HEK293 (cell line): ENCODE measurements around the gene AK8.
A peak's percentile ranks its signal among the peaks of the same experiment; 100 is the strongest.

Experiments used
- CTCF ChIA-PET: fragments of 350-600 bp; formaldehyde crosslinking; extraction: SDS; loops from one replicate; lab custom pipeline; 2021; ENCODE audit warnings: antibody characterized with exemption; lab: Yijun Ruan, JAX
- POLR2A ChIA-PET: fragments of 300-600 bp; formaldehyde crosslinking; extraction: SDS; loops from one replicate; lab custom pipeline; 2020; ENCODE audit warnings: antibody characterized with exemption, inconsistent platforms; lab: Yijun Ruan, JAX
- H3K27ac ChIP-seq: fragments of 200-500 bp; sonication (Bioruptor generic); 2 replicates; pipeline ENCODE4 v1.5.1; 2014; ENCODE audit warnings: low read depth, low read length, control low read depth, inconsistent platforms; ENCODE audit errors: extremely low read depth
- H3K36me3 ChIP-seq, 2 experiments: fragments of 200-500 bp in 1 of 2; sonication (Bioruptor generic) in 1 of 2; 1 replicate in 1 of 2; 2 replicates in 1 of 2; pipeline ENCODE4 v1.5.1; 2014 to 2017; ENCODE audit warnings: inconsistent platforms in 2 of 2, low read length in 2 of 2; ENCODE audit not compliant: control insufficient read depth in 2 of 2, insufficient read depth in 1 of 2
- H3K4me1 ChIP-seq: fragments of 200-500 bp; sonication (Bioruptor generic); 2 replicates; pipeline ENCODE4 v1.5.1; 2014; ENCODE audit warnings: mild to moderate bottlenecking, low read length, inconsistent platforms; ENCODE audit not compliant: control insufficient read depth, insufficient read depth
- H3K4me3 ChIP-seq: 2 replicates; pipeline ENCODE4 v1.5.1; 2011; ENCODE audit warnings: low read depth, mild to moderate bottlenecking, control low read depth, low read length, moderate library complexity
- H3K9me3 ChIP-seq: fragments of 200-500 bp; sonication (Bioruptor generic); 2 replicates; pipeline ENCODE4 v1.5.1; 2014; ENCODE audit warnings: low read depth, low read length, inconsistent platforms; ENCODE audit not compliant: control insufficient read depth, insufficient read depth
- GFI1B ChIP-seq: fragments of 450-650 bp; formaldehyde crosslinking; IDR thresholded peaks from 2 replicates; pipeline ENCODE4 v1.5.1; 2016; ENCODE audit warnings: missing biosample characterization, missing genetic modification characterization
- KLF8 ChIP-seq: fragments of 450-650 bp; formaldehyde crosslinking; IDR thresholded peaks from 2 replicates; pipeline ENCODE4 v1.5.1; 2016; ENCODE audit warnings: missing biosample characterization, missing genetic modification characterization
- KLF9 ChIP-seq: fragments of 450-650 bp; formaldehyde crosslinking; IDR thresholded peaks from 2 replicates; pipeline ENCODE4 v1.5.1; 2016; ENCODE audit warnings: missing biosample characterization, missing genetic modification characterization, low read depth
- REST ChIP-seq: fragments of 450-650 bp; formaldehyde crosslinking; IDR thresholded peaks from 2 replicates; pipeline ENCODE4 v1.5.1; 2016; ENCODE audit warnings: missing biosample characterization, missing genetic modification characterization
- SALL2 ChIP-seq: fragments of 450-650 bp; formaldehyde crosslinking; IDR thresholded peaks from 2 replicates; pipeline ENCODE4 v1.5.0; 2017; ENCODE audit warnings: missing biosample characterization, mild to moderate bottlenecking, missing genetic modification characterization, borderline replicate concordance
- SP2 ChIP-seq: fragments of 450-650 bp; formaldehyde crosslinking; IDR thresholded peaks from 2 replicates; pipeline ENCODE4 v1.5.1; 2016; ENCODE audit warnings: missing biosample characterization, missing genetic modification characterization
- WT1 ChIP-seq: fragments of 450-650 bp; formaldehyde crosslinking; IDR thresholded peaks from 2 replicates; pipeline ENCODE4 v1.5.1; 2016; ENCODE audit warnings: missing biosample characterization, missing genetic modification characterization
- ZBTB8A ChIP-seq: fragments of 450-650 bp; formaldehyde crosslinking; IDR thresholded peaks from 2 replicates; pipeline ENCODE4 v1.5.1; 2016; ENCODE audit warnings: missing biosample characterization, missing genetic modification characterization
- ZNF132 ChIP-seq: fragments of 450-650 bp; formaldehyde crosslinking; IDR thresholded peaks from 2 replicates; pipeline ENCODE4 v1.5.1; 2017; ENCODE audit warnings: missing biosample characterization, missing genetic modification characterization, borderline replicate concordance
- ZNF169 ChIP-seq: fragments of 450-650 bp; formaldehyde crosslinking; IDR thresholded peaks from 2 replicates; pipeline ENCODE4 v1.5.1; 2016; ENCODE audit warnings: missing biosample characterization, missing genetic modification characterization
- ZNF214 ChIP-seq: fragments of 450-650 bp; formaldehyde crosslinking; IDR thresholded peaks from 2 replicates; pipeline ENCODE4 v1.5.1; 2017; ENCODE audit warnings: missing biosample characterization, mild to moderate bottlenecking, missing genetic modification characterization, borderline replicate concordance
- ZNF48 ChIP-seq: fragments of 450-650 bp; formaldehyde crosslinking; IDR thresholded peaks from 2 replicates; pipeline ENCODE4 v1.5.1; 2016; ENCODE audit warnings: missing biosample characterization, missing genetic modification characterization
- ZNF501 ChIP-seq: fragments of 450-650 bp; formaldehyde crosslinking; IDR thresholded peaks from 2 replicates; pipeline ENCODE4 v1.5.1; 2016; ENCODE audit warnings: missing biosample characterization, missing genetic modification characterization
- ZNF529 ChIP-seq: fragments of 450-650 bp; formaldehyde crosslinking; IDR thresholded peaks from 2 replicates; pipeline ENCODE4 v1.5.1; 2017; ENCODE audit warnings: missing genetic modification characterization, missing biosample characterization; ENCODE audit not compliant: insufficient replicate concordance
- ZNF692 ChIP-seq: fragments of 450-650 bp; formaldehyde crosslinking; IDR thresholded peaks from 2 replicates; pipeline ENCODE4 v1.5.1; 2016; ENCODE audit warnings: missing biosample characterization, missing genetic modification characterization
- ZNF776 ChIP-seq: fragments of 450-650 bp; formaldehyde crosslinking; IDR thresholded peaks from 2 replicates; pipeline ENCODE4 v1.5.0; 2017; ENCODE audit warnings: missing biosample characterization, missing genetic modification characterization, borderline replicate concordance
- TF ChIP-seq, protein P1 (sequence below): fragments of 450-650 bp; formaldehyde crosslinking; IDR thresholded peaks from 2 replicates; pipeline ENCODE4 v1.5.1; 2016; ENCODE audit warnings: missing biosample characterization, missing genetic modification characterization
- TF ChIP-seq, protein P2 (sequence below): fragments of 450-650 bp; formaldehyde crosslinking; IDR thresholded peaks from 2 replicates; pipeline ENCODE4 v1.5.1; 2016; ENCODE audit warnings: missing biosample characterization, missing genetic modification characterization
- TF ChIP-seq, protein P3 (sequence below): fragments of 450-650 bp; formaldehyde crosslinking; IDR thresholded peaks from 2 replicates; pipeline ENCODE4 v1.5.1; 2016; ENCODE audit warnings: missing biosample characterization, missing genetic modification characterization

The AK8 gene

DNA sequence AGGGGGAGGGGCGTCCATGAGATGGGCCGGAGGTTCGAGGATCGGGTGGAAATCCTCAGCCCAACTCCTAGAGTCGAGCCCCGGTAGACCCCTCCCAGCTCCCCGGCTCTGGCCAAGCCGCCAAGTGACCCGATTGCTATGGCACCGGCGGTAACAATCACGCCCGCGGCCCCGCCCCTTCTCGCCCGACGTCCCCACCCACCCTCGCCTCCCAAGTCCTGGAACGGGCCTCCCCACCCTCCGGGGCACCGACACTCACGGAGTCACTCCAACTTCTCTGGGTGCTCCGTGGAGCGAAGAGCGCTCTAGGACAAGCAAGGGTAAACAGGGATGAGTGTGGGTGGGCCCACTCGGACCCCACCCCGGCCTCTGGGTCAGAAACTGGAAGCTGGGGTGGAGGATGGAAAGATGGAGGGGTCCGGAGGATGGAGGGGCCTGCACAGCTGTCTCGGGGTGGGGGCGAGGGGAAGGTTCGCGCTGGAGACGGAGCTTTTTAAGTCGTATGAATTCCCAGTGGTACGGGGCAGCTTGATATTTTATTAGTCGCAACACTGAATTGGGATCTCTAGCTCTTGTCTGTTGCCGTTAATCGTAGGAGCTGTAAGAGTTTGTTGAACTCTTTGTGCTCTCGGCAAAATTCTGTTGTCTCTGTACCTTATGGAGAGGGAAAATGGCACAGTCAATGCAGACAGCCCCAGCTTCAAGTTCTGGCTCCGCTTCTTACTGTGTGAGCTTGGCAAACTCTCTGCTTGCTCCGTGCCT, 792 bp upstream of the AK8 start, which contains the start of gene SPACA9:
TSS of gene SPACA9 (plus strand) at position 204 of the 762 bp plus-strand sequence. CDS start 5,050 bp downstream, outside the sequence.
- Histone ChIP-seq H3K9me3 (no peaks in the 10 kb centered on the region), H3K27ac (peak within 1 kb of the TSS; percentile 10; the same call in 1 of the 2 replicates), H3K4me3 (peak within 1 kb of the TSS; percentile 73), H3K36me3 (no peaks in the 10 kb centered on the region)
- TF ChIP-seq, protein P1, sequence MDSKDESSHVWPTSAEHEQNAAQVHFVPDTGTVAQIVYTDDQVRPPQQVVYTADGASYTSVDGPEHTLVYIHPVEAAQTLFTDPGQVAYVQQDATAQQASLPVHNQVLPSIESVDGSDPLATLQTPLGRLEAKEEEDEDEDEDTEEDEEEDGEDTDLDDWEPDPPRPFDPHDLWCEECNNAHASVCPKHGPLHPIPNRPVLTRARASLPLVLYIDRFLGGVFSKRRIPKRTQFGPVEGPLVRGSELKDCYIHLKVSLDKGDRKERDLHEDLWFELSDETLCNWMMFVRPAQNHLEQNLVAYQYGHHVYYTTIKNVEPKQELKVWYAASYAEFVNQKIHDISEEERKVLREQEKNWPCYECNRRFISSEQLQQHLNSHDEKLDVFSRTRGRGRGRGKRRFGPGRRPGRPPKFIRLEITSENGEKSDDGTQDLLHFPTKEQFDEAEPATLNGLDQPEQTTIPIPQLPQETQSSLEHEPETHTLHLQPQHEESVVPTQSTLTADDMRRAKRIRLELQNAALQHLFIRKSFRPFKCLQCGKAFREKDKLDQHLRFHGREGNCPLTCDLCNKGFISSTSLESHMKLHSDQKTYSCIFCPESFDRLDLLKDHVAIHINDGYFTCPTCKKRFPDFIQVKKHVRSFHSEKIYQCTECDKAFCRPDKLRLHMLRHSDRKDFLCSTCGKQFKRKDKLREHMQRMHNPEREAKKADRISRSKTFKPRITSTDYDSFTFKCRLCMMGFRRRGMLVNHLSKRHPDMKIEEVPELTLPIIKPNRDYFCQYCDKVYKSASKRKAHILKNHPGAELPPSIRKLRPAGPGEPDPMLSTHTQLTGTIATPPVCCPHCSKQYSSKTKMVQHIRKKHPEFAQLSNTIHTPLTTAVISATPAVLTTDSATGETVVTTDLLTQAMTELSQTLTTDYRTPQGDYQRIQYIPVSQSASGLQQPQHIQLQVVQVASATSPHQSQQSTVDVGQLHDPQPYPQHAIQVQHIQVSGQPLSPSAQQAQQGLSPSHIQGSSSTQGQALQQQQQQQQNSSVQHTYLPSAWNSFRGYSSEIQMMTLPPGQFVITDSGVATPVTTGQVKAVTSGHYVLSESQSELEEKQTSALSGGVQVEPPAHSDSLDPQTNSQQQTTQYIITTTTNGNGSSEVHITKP (tag by site-specific recombination): 0 out of 2 replicates have a peak, but pooled peaks have one; percentile 6
- TF ChIP-seq SALL2 (tag by site-specific recombination): no peak
- TF ChIP-seq, protein P2, sequence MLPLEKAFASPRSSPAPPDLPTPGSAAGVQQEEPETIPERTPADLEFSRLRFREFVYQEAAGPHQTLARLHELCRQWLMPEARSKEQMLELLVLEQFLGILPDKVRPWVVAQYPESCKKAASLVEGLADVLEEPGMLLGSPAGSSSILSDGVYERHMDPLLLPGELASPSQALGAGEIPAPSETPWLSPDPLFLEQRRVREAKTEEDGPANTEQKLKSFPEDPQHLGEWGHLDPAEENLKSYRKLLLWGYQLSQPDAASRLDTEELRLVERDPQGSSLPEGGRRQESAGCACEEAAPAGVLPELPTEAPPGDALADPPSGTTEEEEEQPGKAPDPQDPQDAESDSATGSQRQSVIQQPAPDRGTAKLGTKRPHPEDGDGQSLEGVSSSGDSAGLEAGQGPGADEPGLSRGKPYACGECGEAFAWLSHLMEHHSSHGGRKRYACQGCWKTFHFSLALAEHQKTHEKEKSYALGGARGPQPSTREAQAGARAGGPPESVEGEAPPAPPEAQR (tag by site-specific recombination): no peak
- TF ChIP-seq ZNF169 (tag by site-specific recombination): no peak
- peak; percentile 78 for TF ChIP-seq KLF9 (tag by site-specific recombination)
- TF ChIP-seq GFI1B (tag by site-specific recombination): no peak
- TF ChIP-seq ZNF48 (tag by site-specific recombination): no peak
- no peak for TF ChIP-seq WT1 (tag by site-specific recombination)
- 0 out of 2 replicates have a peak, but pooled peaks have one; percentile 13 for TF ChIP-seq SP2 (tag by site-specific recombination)
- TF ChIP-seq ZBTB8A (tag by site-specific recombination): 0 out of 2 replicates have a peak, but pooled peaks have one; percentile 7
- TF ChIP-seq, protein P3, sequence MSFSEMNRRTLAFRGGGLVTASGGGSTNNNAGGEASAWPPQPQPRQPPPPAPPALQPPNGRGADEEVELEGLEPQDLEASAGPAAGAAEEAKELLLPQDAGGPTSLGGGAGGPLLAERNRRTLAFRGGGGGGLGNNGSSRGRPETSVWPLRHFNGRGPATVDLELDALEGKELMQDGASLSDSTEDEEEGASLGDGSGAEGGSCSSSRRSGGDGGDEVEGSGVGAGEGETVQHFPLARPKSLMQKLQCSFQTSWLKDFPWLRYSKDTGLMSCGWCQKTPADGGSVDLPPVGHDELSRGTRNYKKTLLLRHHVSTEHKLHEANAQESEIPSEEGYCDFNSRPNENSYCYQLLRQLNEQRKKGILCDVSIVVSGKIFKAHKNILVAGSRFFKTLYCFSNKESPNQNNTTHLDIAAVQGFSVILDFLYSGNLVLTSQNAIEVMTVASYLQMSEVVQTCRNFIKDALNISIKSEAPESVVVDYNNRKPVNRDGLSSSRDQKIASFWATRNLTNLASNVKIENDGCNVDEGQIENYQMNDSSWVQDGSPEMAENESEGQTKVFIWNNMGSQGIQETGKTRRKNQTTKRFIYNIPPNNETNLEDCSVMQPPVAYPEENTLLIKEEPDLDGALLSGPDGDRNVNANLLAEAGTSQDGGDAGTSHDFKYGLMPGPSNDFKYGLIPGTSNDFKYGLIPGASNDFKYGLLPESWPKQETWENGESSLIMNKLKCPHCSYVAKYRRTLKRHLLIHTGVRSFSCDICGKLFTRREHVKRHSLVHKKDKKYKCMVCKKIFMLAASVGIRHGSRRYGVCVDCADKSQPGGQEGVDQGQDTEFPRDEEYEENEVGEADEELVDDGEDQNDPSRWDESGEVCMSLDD (tag by site-specific recombination): peak; percentile 4; the same call in 1 of the 2 replicates
- no peak for TF ChIP-seq ZNF529
- no peak for TF ChIP-seq KLF8 (tag by site-specific recombination)
- TF ChIP-seq ZNF692 (tag by site-specific recombination): peak; percentile 33; the same call in 1 of the 2 replicates
- TF ChIP-seq ZNF501: no peak
- no peak for TF ChIP-seq ZNF214 (tag by site-specific recombination)
- TF ChIP-seq ZNF132: no peak
- no peak for TF ChIP-seq ZNF776 (tag by site-specific recombination)
- no peak for TF ChIP-seq REST (tag by site-specific recombination)
- TF ChIP-seq, all 188 proteins: peak for 6
- H3K4me1 ChIP-seq: no peaks in the 10 kb centered on the region
- CTCF ChIA-PET: interaction anchor here (0.6 to 4.7 kb wide), 3 partner anchors 19 to 93 kb away, joined by 4 to 39 read pairs (median 4); no protein-coding TSS in a partner anchor
- POLR2A ChIA-PET: interaction anchor here (0.7 to 2.4 kb wide), 2 partner anchors 10 to 66 kb away, joined by 3 to 8 read pairs; partner anchors contain the start of gene TSC1
